ENCODE data around the gene KIFC3.

DNA sequence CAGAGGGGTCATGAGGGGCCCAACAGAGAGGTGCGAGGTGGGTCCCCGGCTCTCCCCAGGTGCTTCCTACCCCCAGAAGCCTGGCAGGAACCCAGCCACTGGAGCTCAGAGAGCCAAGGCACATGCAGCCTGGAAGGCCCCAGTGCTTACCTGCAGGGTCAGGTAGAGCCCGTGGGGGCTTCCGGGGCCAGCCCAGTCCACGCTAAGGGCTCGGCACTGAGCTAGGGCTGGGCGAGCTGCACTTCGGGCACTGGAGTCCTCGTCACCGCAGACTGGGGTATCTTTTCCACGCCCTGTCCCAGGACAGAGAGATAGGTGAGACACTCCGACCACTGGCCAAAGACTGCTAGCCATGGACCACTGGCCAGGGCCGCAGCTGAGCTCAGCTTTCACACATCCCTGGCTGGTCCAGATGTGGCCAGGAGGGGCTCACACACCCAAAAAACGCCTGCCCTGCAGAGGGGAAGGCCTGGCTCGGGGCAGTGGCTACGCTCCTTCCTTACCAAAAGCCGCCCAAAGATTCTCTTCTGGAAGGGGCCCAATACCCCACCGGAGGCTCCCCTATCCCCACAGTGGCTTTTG is 7.4 kb downstream of the KIFC3 start:
- TF ChIP-seq, protein P1, sequence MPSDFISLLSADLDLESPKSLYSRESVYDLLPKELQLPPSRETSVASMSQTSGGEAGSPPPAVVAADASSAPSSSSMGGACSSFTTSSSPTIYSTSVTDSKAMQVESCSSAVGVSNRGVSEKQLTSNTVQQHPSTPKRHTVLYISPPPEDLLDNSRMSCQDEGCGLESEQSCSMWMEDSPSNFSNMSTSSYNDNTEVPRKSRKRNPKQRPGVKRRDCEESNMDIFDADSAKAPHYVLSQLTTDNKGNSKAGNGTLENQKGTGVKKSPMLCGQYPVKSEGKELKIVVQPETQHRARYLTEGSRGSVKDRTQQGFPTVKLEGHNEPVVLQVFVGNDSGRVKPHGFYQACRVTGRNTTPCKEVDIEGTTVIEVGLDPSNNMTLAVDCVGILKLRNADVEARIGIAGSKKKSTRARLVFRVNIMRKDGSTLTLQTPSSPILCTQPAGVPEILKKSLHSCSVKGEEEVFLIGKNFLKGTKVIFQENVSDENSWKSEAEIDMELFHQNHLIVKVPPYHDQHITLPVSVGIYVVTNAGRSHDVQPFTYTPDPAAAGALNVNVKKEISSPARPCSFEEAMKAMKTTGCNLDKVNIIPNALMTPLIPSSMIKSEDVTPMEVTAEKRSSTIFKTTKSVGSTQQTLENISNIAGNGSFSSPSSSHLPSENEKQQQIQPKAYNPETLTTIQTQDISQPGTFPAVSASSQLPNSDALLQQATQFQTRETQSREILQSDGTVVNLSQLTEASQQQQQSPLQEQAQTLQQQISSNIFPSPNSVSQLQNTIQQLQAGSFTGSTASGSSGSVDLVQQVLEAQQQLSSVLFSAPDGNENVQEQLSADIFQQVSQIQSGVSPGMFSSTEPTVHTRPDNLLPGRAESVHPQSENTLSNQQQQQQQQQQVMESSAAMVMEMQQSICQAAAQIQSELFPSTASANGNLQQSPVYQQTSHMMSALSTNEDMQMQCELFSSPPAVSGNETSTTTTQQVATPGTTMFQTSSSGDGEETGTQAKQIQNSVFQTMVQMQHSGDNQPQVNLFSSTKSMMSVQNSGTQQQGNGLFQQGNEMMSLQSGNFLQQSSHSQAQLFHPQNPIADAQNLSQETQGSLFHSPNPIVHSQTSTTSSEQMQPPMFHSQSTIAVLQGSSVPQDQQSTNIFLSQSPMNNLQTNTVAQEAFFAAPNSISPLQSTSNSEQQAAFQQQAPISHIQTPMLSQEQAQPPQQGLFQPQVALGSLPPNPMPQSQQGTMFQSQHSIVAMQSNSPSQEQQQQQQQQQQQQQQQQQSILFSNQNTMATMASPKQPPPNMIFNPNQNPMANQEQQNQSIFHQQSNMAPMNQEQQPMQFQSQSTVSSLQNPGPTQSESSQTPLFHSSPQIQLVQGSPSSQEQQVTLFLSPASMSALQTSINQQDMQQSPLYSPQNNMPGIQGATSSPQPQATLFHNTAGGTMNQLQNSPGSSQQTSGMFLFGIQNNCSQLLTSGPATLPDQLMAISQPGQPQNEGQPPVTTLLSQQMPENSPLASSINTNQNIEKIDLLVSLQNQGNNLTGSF (CRISPR knock-in tag; IDR thresholded peaks at IDR 0.05): no peak
- TF ChIP-seq ZNF274 (CRISPR knock-in tag; IDR thresholded peaks at IDR 0.05) (no peak), RAD21 (CRISPR knock-in tag; IDR thresholded peaks at IDR 0.05) (no peak)

Data from HepG2 (cell line).